ENCODE measurements around the gene EHMT1.

- no peak for TF ChIP-seq CTCF (IDR thresholded peaks at IDR 0.05; ENCODE audit: insufficient read depth, low read length)
- no peak for TF ChIP-seq POLR2AphosphoS5 (IDR thresholded peaks at IDR 0.05; ENCODE audit: low read depth)
- TF ChIP-seq GABPA (IDR thresholded peaks at IDR 0.05; ENCODE audit: low read depth), result no peak
- TF ChIP-seq SPI1 (IDR thresholded peaks at IDR 0.05; ENCODE audit: borderline replicate concordance, low read depth), result no peak
Observed at GRCh38 chr9:137683262-137683864, 64.6 kb downstream of the EHMT1 start.
